Fibroblast of skin of right quadriceps (primary cell): ENCODE results near the gene KATNB1.
"Not testable (repeated sequence)": the region's sequence is repeated elsewhere in the genome, so short reads cannot be mapped to it uniquely, and the experiment has no call there.

Source experiments
- DNase-seq: peaks from one replicate; pipeline ENCODE4 v3.0.0-alpha.2; 2013

Gene KATNB1

DNA sequence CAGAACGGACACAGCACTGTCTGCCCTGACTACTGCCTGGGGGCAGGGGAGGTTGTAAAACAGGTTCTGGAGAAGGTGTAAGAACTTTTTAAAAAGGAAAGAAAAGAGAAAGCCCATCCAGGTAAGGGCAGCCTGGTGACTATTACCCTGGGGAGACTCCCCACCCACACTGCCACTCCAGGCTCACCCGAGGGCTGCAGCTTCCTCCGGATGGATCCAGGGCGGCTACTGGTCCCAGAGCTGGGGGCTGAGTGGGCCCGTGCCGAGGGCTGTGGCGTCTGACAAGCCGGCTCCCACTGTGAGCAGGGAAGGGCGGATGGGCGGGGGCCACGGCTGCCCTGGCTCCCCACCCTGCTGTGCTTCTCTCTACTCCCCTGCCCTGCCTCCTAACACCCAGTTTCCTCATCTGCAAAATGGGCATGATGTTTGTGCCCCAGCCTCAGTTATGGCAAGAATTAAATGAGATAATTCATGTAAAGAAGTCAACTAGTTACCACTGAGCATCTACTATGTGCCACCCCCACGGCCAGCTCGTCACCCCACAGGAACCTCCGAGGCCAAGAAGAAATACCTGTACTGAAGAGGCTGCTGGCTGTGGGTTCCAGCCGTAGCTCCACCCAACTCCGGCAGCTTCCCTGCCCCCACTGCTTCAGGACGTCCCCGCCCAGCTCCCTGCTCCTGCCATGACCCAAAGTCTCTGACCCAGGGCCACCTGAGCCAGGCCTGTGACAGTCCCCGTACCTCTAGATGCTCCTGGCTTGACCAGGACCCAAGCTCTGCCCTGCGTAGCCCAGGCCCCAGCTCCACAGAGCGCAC, 24.2 kb downstream of the KATNB1 start:
- no peak for DNase-seq

DNA sequence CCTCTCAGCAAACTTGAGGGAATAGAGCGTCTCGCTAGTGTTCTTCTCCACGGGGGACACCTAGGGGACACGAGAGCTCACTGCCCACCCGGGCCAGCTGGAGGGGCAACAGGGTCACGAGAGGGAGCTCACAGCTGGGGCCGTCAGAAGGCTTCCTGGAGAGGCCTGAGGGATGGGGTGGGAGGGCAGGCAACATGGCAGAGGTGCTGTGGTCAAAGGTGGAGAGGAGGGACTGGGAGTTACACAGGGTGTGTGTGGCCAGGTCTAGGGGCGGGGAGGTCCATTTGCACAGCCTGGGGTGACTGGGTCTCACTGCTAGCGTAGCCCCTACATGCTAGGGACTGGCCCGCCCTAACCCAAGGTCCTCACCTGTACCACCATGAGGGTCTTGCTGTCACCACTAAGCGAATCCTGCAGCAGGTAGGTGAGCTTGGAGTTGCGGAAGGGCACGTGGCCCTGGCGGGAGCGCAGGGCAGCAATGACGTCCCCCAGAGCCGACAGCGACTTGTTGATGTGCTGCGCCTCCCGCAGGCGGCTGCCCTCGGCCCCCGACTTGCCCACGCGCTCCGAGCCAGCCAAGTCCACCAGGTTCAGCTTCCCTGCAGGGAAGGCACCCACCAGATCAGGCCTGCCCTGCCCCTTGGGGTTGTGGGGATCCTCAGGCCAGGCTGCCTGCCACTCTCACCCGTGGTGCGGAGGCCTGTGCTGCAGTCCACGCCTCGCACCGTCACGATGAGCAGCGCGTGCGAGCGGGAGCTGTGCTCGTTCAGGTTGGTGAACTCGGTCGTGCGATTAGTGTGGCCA, 25.0 kb downstream of the KATNB1 start:
- DNase-seq, result no peak

DNA sequence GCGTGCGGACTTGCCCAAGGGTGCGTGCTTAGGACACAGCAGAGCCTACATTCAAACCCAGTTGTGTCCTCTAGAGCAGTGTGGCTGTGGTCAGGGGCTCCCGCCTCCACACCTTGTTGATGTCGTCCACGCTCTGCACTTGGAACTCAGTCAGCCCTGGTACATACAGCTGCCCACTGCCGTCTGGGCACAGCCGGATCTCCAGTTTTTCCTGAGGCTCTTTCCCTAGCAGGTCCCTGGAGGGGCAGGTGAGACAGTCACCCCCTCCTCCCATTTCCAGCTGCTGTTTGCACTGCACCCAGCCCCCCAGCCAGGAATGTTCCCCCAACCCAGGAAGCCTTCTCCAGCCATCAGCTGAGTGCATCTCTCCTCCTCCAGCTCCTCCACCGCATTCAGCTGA, 25.7 kb downstream of the KATNB1 start:
- DNase-seq, result no peak

DNA sequence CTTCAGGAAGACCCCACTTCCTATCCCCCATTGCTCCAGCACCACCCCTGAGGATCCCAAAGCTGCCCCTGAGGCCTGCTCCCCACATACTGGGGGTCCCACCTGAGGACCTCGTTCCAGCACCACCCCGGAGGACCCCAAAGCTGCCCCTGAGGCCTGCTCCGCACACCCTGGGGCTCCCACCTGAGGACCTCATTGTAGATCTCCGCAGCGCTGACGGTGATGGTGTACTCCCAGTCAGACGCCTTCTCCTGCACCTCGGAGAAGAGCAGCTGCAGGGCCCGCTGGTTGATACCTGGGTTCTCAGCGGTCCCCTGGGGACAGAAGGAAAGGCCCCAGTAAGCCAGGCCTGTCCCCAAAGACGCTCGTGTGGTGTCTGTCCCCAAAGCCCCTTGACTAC, 26.4 kb downstream of the KATNB1 start:
- no peak for DNase-seq

DNA sequence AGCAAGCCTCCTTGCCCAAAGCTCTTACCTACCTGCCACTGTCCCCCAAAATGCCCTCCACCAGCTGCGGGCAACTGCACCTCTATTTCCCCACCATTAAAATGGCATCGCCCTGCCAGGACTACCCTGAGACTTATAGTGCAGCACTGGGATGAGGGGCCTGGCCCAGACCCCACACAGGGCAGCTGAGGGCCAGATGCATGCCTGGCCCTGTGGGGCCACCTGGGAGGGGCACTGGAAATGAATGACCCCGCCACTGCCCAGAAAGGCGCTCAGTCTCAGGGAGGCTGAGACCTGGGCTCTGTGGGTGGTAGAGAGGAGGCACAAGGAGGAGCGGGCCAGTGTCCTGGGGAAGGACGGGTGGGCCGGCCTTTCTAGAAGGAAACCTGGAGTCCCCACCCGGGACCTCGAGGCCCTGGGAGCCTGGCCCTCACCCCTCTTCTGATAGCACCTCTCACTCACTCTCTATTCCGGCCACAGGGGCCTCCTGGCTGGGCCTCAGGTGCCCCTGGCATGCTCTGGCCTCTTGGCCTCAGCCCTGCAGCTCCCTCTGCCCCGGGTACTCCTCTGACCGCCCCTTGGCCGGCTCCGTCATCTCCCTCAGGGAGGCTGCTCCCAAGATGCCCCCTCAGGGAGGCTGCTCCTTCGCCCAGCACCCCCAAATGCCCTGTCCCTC, 26.9 kb downstream of the KATNB1 start:
- DNase-seq, result no peak

DNA sequence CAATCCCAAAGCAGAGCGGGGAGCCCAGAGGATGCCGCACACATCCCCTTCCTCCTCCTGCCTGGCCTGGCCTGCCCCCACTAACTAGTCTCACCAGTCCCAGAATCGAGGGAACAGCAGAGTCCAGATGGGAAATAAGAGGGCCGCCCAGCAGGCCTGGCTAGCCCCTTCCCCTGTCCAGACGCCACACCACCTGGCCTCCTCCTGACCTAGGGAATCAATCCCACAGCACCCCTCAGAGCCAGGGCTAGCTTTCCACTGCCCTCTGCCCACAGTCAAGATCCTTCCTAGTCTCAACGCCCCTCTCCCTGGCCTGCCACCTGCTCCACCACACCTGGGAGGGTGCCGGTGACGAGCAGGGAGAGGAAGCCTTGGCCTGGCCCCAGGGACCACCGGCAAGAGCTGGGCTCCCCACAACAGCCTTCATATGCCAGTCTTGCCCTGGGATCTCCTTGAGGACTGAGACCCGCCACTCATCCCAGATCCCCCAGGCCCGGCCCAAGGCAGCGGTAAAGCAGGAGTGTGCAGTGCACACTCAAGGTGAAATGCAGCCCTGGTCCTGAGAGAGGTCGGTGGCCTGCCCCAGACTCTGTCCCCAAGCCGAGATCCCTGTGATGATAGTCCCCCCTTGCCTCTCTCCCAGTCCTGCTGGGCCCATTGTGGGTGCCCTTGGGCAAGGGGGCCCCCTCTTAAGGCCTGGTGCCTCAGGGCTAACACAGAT, 27.9 kb downstream of the KATNB1 start:
- DNase-seq, result no peak

DNA sequence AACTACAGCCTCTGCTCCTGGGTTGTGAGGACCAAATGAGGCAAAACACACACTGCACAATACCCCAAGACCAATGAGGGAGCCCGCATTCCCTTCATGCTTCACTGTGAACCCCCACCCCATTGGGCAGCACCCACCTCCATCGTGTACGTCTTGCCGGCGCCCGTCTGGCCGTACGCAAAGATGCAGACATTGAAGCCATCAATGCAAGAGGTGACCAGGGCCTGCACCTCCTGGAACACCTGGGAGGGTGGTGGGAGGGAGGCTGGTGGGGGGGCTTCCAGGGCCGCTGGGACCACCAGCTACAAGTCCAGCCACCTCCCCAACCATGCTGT, 28.4 kb downstream of the KATNB1 start:
- DNase-seq, result no peak

DNA sequence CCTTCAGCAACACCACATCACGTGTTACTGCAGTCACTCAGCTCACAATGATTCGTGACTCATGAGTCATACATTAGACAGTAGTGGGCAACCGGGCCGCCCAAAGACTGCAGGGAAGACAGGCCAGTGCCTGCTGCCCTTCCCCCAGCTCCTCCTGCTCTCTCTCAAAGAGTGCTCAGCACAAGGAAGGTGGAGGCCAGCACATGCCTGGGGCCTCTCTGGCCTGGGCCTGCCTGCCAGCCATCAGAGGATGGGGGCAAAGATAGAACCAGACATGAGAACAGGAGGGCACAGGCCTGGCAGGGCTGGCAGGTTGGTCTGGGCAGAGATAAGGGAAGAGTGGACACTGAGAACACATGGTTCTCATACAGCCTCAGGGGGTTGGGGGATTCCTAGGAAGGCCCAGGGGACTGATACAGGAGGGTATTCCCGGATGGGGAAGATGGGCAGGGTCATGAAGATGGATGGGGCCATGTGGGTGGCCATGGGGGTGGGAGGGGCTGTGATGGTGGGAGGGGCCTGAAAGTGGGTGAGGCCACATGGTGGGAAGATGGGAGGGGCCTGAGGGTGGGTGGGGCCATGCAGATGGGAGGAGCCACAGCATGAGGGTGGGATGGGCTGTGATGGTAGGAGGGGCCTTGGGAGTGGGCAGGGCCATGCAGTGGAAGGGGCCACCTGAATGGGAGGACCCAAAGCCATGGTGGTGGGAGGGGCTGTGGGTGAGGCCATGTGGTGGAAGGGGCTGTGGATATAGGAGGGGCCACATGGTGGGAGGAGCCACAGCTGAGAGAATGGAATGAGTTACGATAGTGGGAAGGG, 29.0 kb downstream of the KATNB1 start:
- peak; percentile 86 for DNase-seq

DNA sequence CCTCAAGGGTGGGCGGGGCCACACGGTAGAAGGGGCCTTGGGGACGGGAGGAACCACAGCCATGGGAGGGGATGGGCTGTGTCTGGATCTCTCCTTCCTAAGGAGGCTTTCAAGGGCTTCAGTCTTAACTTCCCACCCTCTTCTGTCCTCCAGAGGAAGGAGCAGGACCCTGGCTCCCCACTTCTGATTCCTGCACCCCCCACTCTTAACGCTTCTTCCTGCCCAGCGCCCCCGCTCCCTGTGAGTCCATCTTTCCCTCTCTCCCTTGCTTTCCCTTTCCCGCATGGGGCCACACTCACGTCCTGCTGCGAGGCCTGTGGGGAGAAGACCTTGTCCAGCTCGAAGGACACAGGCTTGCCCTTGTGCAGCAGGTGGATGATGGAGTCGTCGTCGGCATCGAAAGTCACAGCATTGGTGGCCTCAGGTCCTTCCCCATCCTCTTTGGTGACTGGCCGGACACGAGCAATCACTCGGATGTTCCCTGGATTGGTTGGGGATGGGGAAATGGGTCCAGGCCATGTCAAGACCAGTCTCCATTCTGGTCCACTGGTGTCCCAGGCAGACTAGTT, 29.7 kb downstream of the KATNB1 start:
- no peak for DNase-seq

DNA sequence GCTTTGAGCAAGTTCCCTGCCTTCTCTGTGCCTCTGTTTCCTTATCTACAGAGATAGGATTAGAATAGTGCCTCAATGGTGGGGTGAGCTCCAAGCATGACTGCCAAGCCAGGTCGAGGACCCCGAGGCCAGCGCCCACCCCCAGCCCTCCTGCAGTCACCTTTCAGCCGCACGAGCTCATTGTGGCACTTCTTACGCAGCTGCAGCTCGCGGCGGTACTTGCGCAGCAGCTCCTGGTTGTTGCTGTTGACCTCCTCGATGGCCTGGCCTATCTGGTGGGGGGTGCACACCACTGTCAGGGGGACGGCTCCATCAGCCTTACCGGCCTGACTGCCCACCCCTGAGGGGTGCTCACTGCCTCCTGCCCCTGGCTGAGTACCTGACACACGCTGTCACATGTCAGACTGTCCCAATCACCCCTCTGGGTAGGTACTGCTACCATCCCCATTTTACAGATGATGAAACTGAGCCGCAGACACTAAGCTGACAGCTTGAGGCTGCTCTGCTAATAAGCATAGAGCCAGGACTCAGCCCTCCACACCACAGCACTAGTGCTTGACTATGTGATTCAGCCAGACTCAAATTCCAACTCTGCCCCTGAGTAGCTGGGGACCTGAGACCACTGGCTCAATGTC, 31.3 kb downstream of the KATNB1 start:
- DNase-seq, result no peak

DNA sequence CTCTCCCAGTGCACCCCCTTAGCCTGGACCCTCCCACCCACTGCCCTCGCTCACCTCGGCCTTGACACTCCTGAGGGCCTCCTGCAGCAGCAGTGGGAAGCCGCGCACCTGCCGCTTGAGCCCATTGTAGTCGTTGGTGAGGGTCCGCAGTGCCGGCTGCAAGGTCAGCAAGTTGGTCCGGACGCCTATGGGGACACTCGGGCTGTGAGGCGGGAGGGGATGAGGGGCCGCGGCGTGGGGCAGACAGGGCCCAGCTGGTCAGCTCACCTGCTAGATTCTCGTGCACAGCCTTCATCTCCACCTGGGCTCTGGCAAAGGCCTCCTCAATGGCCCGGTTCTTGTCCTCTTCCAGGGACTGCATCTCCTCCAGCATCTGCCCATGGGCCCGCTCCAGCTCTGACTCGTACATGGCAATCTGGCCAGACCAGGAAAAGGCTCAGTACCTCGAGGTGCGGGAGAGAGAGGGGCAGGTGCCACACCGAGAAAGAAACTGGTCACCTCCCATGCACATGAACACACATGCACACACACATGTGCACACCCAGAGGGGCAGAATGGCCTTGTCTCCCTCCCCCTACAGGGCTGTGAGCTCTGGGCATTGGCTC, 34.1 kb downstream of the KATNB1 start:
- DNase-seq, result no peak

DNA sequence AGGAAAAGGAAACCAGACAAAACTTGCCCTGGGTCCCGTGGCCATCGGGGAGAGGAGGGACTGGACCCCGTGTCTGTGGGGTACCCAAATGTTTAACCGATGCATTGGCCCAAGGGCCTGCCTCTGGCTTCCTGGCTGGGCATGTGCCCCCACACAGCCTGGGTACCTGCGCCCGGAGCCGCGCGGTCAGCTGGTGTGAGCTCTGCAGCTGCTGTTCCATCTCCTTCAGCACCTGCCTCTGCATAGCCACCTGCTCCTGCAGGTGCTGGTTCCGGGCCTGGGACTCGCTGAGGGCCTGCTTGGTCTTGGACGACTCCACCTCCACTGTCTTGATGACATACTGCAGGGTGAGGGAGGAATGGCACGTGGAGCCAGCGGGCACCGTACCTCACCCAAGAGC, 34.8 kb downstream of the KATNB1 start:
- no peak for DNase-seq

DNA sequence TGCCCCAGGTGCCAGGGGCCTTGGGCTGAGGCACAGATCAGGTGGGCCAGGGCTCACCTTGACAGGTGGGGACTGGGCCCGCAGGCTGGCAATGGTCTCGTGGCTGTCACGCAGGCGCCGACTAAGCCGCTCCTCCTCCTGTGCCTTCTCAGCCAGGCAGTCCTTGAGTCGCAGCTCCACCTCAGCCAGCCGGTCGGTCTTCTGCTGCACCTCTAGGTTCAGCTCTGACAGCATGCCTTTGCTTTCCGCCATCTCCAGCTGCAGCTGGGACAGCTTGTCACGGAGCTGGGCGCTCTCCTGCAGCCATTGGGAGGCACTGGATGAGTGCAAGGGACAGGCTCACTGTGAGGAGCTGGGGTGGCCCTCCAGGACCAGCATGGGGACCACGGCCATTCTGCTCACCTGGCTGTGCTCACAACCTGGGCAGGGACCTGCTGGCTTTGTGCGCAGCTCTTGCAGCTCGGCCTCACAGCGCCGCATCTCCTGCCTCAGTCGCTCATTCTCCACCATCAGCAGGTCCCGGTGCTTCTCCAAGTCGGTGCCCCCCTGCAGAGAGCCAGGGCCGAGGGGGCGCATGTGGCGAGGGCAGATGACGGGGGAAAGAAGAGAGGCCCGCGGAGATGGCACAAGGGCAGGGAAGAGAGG, 35.7 kb downstream of the KATNB1 start:
- no peak for DNase-seq

DNA sequence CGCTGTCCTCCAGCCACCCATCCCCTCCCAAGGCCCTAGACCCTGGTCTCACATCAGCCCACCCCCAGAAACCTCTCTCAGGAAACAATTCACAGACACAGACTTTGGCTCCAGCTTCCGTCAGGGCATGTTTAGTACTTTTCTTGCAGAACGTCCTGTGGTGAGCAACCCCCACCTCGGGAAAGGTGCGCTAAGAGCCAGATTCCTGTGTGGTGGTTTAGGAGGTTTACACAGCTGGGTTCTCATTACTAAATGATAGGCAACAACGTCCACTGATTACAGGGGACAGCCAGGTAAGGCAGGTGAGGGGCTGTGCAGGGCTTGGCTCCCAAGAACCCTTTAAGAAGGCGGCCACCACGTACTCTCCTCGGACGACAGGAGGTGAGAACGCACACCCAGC, 37.4 kb downstream of the KATNB1 start:
- DNase-seq, result no peak

DNA sequence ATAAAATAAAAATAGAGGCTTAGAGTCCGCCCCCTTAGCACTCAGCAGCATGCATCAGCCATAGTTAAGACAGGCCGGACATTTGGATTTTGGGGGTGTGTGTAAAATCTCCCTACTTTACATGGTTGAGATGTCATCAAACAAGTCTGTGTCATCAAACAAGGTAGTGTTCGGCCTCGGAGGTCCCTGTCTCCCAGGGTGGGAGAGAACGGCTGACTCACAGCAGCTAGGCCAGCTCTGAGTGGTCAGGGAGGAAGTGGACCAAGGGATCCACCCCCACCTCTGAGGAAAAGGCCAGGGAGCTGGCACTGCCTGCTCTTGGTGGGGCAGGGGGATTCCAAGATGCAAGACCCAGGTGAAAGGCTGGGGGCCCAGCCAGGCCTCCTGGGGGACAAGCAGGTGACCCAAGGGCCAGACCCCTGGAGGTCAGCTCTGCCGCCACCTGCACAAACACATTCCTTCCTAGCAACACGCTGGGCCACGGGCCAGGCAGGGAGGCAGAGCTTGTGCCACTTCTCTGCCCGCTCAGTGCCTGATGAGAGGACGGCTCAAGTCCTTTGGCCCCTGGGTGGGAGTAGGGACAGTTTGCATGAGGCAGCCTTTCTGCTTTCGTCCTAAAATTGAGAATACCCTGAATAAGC, 38.2 kb downstream of the KATNB1 start:
- no peak for DNase-seq

DNA sequence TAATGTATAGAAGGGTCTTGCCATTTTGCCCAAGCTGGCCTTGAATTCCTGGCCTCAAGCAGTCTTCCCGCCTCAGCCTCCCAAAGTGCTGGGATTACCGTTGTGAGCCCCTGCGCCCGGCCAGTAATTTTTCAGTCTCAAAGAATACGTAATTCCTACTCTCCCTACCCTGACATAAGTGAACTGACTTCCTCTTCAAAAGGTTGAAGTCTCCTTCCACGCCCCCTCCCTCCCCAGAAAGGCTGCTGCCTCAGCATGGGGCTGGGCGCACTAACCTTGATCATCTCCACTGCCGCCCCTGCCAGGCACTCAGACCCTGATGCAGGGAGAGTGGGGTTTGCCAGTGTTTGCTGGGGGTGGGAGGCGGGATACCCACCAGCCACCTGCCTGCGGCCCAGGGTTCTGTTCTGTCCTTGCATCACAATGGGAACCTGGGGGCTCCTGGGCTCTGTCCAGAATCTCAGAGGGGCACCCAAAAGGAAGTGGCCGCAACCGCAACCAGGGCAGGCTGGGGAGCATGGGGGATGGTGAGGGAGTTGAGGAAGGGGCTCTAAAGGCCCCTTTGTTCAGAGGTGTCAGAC, 39.2 kb downstream of the KATNB1 start:
- DNase-seq, result no peak

DNA sequence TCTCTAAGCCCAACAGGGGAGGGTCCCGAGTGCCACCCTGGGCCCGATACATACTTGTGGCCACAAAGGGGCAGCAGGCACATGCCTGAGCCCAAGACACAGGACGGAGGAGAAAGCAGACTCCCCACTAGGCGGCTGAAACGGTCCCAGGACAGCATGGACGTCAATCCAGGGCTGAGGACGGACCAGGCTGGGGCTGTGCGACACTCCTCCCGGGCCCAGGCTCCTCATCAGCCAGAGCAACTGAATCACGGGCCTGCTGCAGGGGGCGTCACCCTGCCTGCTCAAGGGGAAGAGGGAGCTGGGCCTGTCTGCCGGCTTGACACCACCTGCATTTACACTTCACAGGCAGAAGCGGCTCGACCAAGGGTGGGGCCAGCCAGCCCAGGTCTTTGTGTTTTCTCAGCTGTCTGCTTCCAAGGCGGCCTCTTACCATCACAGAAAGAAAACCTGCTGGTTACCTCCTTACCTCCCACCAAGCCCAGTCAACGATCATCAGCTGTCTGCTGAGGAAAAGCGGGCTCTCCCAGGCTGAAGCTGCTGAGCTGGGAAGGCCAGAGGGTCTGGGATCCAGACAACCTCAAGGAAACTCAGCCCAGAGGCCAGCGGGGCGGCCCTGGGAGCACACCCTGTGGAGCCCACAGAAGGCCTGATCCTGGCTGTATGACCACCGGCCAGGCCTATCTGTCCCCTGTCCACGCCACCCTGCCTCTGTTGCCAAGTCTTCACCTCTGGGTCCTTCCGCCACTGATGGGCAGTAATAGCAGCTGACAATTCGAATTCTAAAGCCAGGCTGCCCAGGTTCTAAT, 40.3 kb downstream of the KATNB1 start:
- DNase-seq, result no peak

DNA sequence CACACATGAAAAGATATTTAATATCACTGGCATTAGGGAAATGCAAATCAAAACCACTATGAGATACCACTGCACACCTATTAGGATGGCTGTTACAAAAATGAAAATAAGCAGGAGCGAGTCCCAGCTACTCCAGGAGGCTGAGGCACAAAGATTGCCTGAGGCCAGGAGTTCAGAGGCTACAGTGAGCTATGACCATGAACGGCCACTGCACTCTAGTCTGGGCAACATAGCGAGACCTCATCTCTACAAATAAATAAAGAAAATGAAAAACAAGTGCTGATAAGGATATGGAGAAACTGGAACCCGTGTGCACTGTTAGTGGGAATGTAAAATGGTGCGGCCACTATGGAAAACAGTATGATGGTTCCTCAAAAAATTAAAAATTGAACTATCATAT, 43.1 kb downstream of the KATNB1 start:
- no peak for DNase-seq

DNA sequence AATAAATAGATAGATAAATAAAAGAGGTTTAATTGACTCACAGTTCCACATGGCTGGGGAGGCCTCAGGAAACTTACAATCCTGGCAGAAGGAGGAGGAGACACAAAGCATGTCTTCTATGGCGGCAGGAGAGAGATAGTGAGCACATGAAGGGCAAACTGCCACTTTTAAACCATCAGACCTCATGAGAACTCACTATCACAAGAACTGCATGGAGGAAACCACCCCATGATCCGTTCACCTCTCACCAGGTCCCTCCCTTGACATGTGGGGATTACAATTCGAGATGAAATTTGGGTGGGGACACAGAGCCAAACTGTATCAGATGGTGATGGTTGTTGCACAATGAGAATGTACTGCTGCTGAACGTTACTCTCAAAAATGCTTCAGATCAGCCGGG, 44.3 kb downstream of the KATNB1 start:
- not testable (repeated sequence) for DNase-seq
